SK-N-SH (cell line): Measurements from ENCODE around the gene KLHL26. TPM values are rescaled to one million over a fixed set of nuclear protein-coding genes. Genes with fewer than 3 reads are reported as not detected.

Experiments used
- CTCF ChIA-PET: fragments of 300-600, 350-600 bp; formaldehyde crosslinking; extraction: SDS; loops from one replicate; lab custom pipeline; 2021; lab: Yijun Ruan, JAX
- POLR2A ChIA-PET: fragments of 350-600 bp; sonication (Branson Sonifier 250); formaldehyde crosslinking; extraction: SDS; loops from one replicate; lab custom pipeline; 2020; ENCODE audit warnings: antibody characterized with exemption, inconsistent platforms; lab: Yijun Ruan, JAX
- DNase-seq: peaks from one replicate; pipeline ENCODE4 v3.0.0; 2012
- H2AFZ ChIP-seq: fragments of 200-600 bp; sonication (generic); 2 replicates; pipeline ENCODE4 v1.8.1; 2016; ENCODE audit warnings: antibody characterized with exemption, mild to moderate bottlenecking, low read depth
- H3F3A ChIP-seq: fragments of 200-600 bp; sonication (generic); replicated peaks from 2 replicates; pipeline ENCODE3; 2016; ENCODE audit warnings: antibody characterized with exemption, mild to moderate bottlenecking; ENCODE audit not compliant: insufficient read depth
- H3K27ac ChIP-seq, 2 experiments: fragments of 200-500 bp in 1 of 2; fragments of 200-600 bp in 1 of 2; sonication (Bioruptor generic) in 1 of 2; sonication (generic), shearing (Covaris generic) in 1 of 2; 2 replicates each; pipeline versions ENCODE4 v1.5.1 to v1.6.1; 2014 to 2016; ENCODE audit warnings: low read depth in 2 of 2, inconsistent platforms in 1 of 2, low read length in 1 of 2, mild to moderate bottlenecking in 1 of 2, mixed read lengths in 1 of 2
- H3K27me3 ChIP-seq: fragments of 200-600 bp; sonication (generic), shearing (Covaris generic); 2 replicates; pipeline ENCODE4 v1.6.1; 2016; ENCODE audit warnings: mixed run types; ENCODE audit not compliant: insufficient read depth
- H3K36me3 ChIP-seq, 2 experiments: fragments of 200-500 bp in 1 of 2; fragments of 200-600 bp in 1 of 2; sonication (Bioruptor generic) in 1 of 2; sonication (generic) in 1 of 2; replicated peaks in 1 of 2; 2 replicates each; pipeline versions ENCODE3 to v1.5.1; 2014 to 2016; ENCODE audit warnings: low read length in 1 of 2, mild to moderate bottlenecking in 1 of 2; ENCODE audit not compliant: insufficient read depth in 2 of 2, control insufficient read depth in 1 of 2
- H3K4me1 ChIP-seq, 2 experiments: fragments of 200-500 bp in 1 of 2; fragments of 200-600 bp in 1 of 2; sonication (Bioruptor generic) in 1 of 2; sonication (generic), shearing (Covaris generic) in 1 of 2; 2 replicates each; pipeline versions ENCODE4 v1.5.1 to v1.6.1; 2014 to 2016; ENCODE audit warnings: low read depth in 1 of 2, low read length in 1 of 2, mixed run types in 1 of 2; ENCODE audit not compliant: insufficient read depth in 2 of 2, control insufficient read depth in 1 of 2
- H3K4me2 ChIP-seq: fragments of 200-600 bp; sonication (generic), shearing (Covaris generic); 2 replicates; pipeline ENCODE4 v1.6.1; 2017; ENCODE audit warnings: mixed run types
- H3K4me3 ChIP-seq, 2 experiments: fragments of 200-500 bp in 1 of 2; fragments of 200-600 bp in 1 of 2; sonication (Bioruptor generic) in 1 of 2; sonication (generic), shearing (Covaris generic) in 1 of 2; 2 replicates each; pipeline versions ENCODE4 v1.5.1 to v1.8.1; 2014 to 2016; ENCODE audit warnings: low read depth in 2 of 2, inconsistent platforms in 1 of 2, low read length in 1 of 2, mild to moderate bottlenecking in 1 of 2, mixed read lengths in 1 of 2, moderate library complexity in 1 of 2
- H3K79me2 ChIP-seq: fragments of 200-600 bp; sonication (generic); 2 replicates; pipeline ENCODE4 v1.8.1; 2017; ENCODE audit warnings: mild to moderate bottlenecking; ENCODE audit not compliant: insufficient read depth
- H3K9ac ChIP-seq: fragments of 200-600 bp; sonication (generic); 2 replicates; pipeline ENCODE4 v1.6.1; 2017; ENCODE audit warnings: mixed run types
- H3K9me2 ChIP-seq: fragments of 200-600 bp; sonication (generic); 2 replicates; pipeline ENCODE4 v1.6.1; 2017; ENCODE audit warnings: mixed run types
- H3K9me3 ChIP-seq: fragments of 200-600 bp; sonication (generic); 2 replicates; pipeline ENCODE4 v1.6.1; 2017; ENCODE audit warnings: mixed run types, mild to moderate bottlenecking, moderate library complexity
- H4K20me1 ChIP-seq: fragments of 200-600 bp; sonication (generic); 2 replicates; pipeline ENCODE4 v1.6.1; 2017; ENCODE audit warnings: mild to moderate bottlenecking, mixed run types; ENCODE audit not compliant: insufficient read depth
- CHD2 ChIP-seq: fragments of 150-350 bp; IDR thresholded peaks from 2 replicates; pipeline ENCODE4 v1.6.1; 2018; ENCODE audit warnings: low read length; ENCODE audit not compliant: partially characterized antibody
- EZH2phosphoT487 ChIP-seq: fragments of 200-600 bp; sonication (generic); IDR thresholded peaks from 2 replicates; pipeline ENCODE4 v1.6.1; 2017; ENCODE audit warnings: low read depth, mixed run types, mild to moderate bottlenecking, antibody characterized with exemption, moderate library complexity, borderline replicate concordance
- FOSL2 ChIP-seq: IDR thresholded peaks from 2 replicates; pipeline ENCODE4 v1.4.0; 2012; ENCODE audit warnings: low read depth, mild to moderate bottlenecking, moderate library complexity, borderline replicate concordance
- FOXJ3 ChIP-seq: sonication (generic); formaldehyde crosslinking; IDR thresholded peaks from 2 replicates; pipeline ENCODE4 v1.5.1; 2020; ENCODE audit warnings: mild to moderate bottlenecking, missing genetic modification reagents
- FOXM1 ChIP-seq: IDR thresholded peaks from 2 replicates; pipeline ENCODE4 v1.4.0; 2012; ENCODE audit warnings: low read depth, mild to moderate bottlenecking
- GABPA ChIP-seq: IDR thresholded peaks from 2 replicates; pipeline ENCODE4 v1.4.0; 2012; ENCODE audit warnings: low read depth, mild to moderate bottlenecking
- JUND ChIP-seq: IDR thresholded peaks from 2 replicates; pipeline ENCODE4 v1.4.0; 2012
- MXI1 ChIP-seq: IDR thresholded peaks from 2 replicates; pipeline ENCODE4 v1.6.1; 2012; ENCODE audit warnings: mild to moderate bottlenecking, low read depth, low read length, improper control_type of control experiment
- NRF1 ChIP-seq: IDR thresholded peaks from 2 replicates; pipeline ENCODE4 v1.6.1; 2012; ENCODE audit warnings: low read depth, mild to moderate bottlenecking, low read length
- POLR2AphosphoS5 ChIP-seq: IDR thresholded peaks from 2 replicates; pipeline ENCODE4 v1.6.1; 2012; ENCODE audit warnings: low read depth, low read length
- RAD21 ChIP-seq: IDR thresholded peaks from 2 replicates; pipeline ENCODE4 v1.6.1; 2012; ENCODE audit warnings: mild to moderate bottlenecking, low read length
- RCOR1 ChIP-seq: fragments of 150-350 bp; IDR thresholded peaks from 2 replicates; pipeline ENCODE4 v1.6.1; 2017; ENCODE audit warnings: antibody characterized with exemption, low read length
- RFX5 ChIP-seq: IDR thresholded peaks from 2 replicates; pipeline ENCODE4 v1.6.1; 2012; ENCODE audit warnings: mild to moderate bottlenecking, improper control_type of control experiment, low read length
- RXRA ChIP-seq: IDR thresholded peaks from 2 replicates; pipeline ENCODE4 v1.4.0; 2012; ENCODE audit warnings: low read depth, mild to moderate bottlenecking, borderline replicate concordance
- SIN3A ChIP-seq: IDR thresholded peaks from 2 replicates; pipeline ENCODE4 v1.6.1; 2012; ENCODE audit warnings: low read depth, mild to moderate bottlenecking, low read length, moderate library complexity, borderline replicate concordance
- SMC3 ChIP-seq: IDR thresholded peaks from 2 replicates; pipeline ENCODE4 v1.6.1; 2012; ENCODE audit warnings: low read depth, low read length, improper control_type of control experiment
- TCF12 ChIP-seq: IDR thresholded peaks from 2 replicates; pipeline ENCODE4 v1.4.0; 2012
- TEAD4 ChIP-seq: IDR thresholded peaks from 2 replicates; pipeline ENCODE4 v1.4.0; 2012; ENCODE audit warnings: mild to moderate bottlenecking, borderline replicate concordance; ENCODE audit not compliant: insufficient read depth
- YY1 ChIP-seq: IDR thresholded peaks from 2 replicates; pipeline ENCODE4 v1.4.0; 2012; ENCODE audit warnings: low read depth, mild to moderate bottlenecking
- ZBTB33 ChIP-seq: IDR thresholded peaks from 2 replicates; pipeline ENCODE4 v1.4.0; 2012; ENCODE audit warnings: low read depth, borderline replicate concordance
- WGBS: methylation state at CpG from one replicate; pipeline ENCODE4 v1.1.6; 2017; ENCODE audit warnings: low lambda C conversion rate; 5-methylcytosine and 5-hydroxymethylcytosine counted together
- polyA plus RNA-seq, 3 experiments: library from polyadenylated mRNA; depleted of rRNA; stranded (reverse); fragments of >200 nt; gene quantifications; 2 replicates each; pipeline ENCODE4 v1.2.3, GENCODE V29; 2012
- TF ChIP-seq, protein P1 (sequence below): fragments of 150-350 bp; IDR thresholded peaks from 2 replicates; pipeline ENCODE4 v1.6.1; 2017; ENCODE audit warnings: antibody characterized with exemption, low read length, low read depth, borderline replicate concordance
- TF ChIP-seq, protein P2 (sequence below): IDR thresholded peaks from 2 replicates; pipeline ENCODE4; 2012
- TF ChIP-seq, protein P3 (sequence below): IDR thresholded peaks from 2 replicates; pipeline ENCODE4 v1.4.0; 2012; ENCODE audit warnings: low read depth
- TF ChIP-seq, protein P4 (sequence below): fragments of 200-600 bp; sonication (generic); IDR thresholded peaks from 2 replicates; pipeline ENCODE4 v1.6.1; 2017; ENCODE audit warnings: antibody characterized with exemption, mild to moderate bottlenecking, moderate library complexity

Gene KLHL26
- polyA plus RNA-seq, 1 of the 3 experiments (the other 2 are of a cell fraction): 4.6 TPM

DNA sequence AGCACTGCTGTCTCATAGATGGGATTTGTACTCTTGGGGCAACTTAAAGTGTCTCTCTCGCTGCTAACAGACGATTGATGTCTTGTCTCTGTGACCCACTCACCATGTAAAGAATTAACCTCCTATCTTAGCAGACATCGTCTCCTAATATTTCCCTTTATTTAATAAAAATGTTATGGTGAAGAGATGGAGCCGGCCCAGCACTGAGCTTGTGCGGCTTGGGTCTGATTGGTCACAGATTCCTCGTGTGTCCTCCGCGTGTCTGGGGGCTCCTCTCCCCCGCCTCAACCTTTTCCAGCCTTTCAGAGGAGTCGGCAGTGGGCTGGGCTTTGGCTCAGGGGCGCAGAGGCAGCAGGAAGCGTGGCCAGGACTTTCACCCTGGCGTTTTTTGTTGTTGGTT is 33.5 kb downstream of the KLHL26 start (continued):
- TF ChIP-seq SIN3A: no peak
- TF ChIP-seq, protein P1, sequence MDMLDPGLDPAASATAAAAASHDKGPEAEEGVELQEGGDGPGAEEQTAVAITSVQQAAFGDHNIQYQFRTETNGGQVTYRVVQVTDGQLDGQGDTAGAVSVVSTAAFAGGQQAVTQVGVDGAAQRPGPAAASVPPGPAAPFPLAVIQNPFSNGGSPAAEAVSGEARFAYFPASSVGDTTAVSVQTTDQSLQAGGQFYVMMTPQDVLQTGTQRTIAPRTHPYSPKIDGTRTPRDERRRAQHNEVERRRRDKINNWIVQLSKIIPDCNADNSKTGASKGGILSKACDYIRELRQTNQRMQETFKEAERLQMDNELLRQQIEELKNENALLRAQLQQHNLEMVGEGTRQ: no peak
- no peak for TF ChIP-seq FOXM1
- no peak for TF ChIP-seq TCF12
- TF ChIP-seq FOSL2: no peak
- TF ChIP-seq RXRA: no peak

GRCh38 chr19:18671303-18672043 is 34.6 kb downstream of the KLHL26 start:
- Histone ChIP-seq H3K4me2 (no peak overlapping the region), H4K20me1 (no peaks in the 10 kb centered on the region)
- TF ChIP-seq JUND (no peak), RFX5 (no peak), EZH2phosphoT487 (no peak), RAD21 (no peak), FOXJ3 (CRISPR knock-in tag) (no peak), ZBTB33 (no peak), MXI1 (no peak), SMC3 (no peak), POLR2AphosphoS5 (no peak), RCOR1 (no peak), NRF1 (no peak), FOXM1 (no peak), TEAD4 (no peak), FOSL2 (no peak), YY1 (no peak), CHD2 (no peak), GABPA (no peak)
- TF ChIP-seq, protein P2, sequence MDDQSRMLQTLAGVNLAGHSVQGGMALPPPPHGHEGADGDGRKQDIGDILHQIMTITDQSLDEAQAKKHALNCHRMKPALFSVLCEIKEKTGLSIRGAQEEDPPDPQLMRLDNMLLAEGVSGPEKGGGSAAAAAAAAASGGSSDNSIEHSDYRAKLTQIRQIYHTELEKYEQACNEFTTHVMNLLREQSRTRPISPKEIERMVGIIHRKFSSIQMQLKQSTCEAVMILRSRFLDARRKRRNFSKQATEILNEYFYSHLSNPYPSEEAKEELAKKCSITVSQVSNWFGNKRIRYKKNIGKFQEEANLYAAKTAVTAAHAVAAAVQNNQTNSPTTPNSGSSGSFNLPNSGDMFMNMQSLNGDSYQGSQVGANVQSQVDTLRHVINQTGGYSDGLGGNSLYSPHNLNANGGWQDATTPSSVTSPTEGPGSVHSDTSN: no peak
- TF ChIP-seq, protein P3, sequence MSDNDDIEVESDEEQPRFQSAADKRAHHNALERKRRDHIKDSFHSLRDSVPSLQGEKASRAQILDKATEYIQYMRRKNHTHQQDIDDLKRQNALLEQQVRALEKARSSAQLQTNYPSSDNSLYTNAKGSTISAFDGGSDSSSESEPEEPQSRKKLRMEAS: no peak
- TF ChIP-seq, protein P4, sequence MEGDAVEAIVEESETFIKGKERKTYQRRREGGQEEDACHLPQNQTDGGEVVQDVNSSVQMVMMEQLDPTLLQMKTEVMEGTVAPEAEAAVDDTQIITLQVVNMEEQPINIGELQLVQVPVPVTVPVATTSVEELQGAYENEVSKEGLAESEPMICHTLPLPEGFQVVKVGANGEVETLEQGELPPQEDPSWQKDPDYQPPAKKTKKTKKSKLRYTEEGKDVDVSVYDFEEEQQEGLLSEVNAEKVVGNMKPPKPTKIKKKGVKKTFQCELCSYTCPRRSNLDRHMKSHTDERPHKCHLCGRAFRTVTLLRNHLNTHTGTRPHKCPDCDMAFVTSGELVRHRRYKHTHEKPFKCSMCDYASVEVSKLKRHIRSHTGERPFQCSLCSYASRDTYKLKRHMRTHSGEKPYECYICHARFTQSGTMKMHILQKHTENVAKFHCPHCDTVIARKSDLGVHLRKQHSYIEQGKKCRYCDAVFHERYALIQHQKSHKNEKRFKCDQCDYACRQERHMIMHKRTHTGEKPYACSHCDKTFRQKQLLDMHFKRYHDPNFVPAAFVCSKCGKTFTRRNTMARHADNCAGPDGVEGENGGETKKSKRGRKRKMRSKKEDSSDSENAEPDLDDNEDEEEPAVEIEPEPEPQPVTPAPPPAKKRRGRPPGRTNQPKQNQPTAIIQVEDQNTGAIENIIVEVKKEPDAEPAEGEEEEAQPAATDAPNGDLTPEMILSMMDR: no peak
- TF ChIP-seq, all 33 proteins: peak for 0
- no peak for DNase-seq
- Histone ChIP-seq H3K27ac (no peak overlapping the region; a peak in 1 of 4 replicates), H3K4me1 (peaks cover 0 to 26% of the 10 kb centered on the region in 2 experiments; a peak in 2 of 4 replicates), H2AFZ (no peak overlapping the region), H3F3A (no peaks in the 10 kb centered on the region), H3K27me3 (no peaks in the 10 kb centered on the region), H3K79me2 (no peaks in the 10 kb centered on the region), H3K9me3 (no peaks in the 10 kb centered on the region), H3K4me3 (no peak overlapping the region), H3K36me3 (peaks cover 0 to 17% of the 10 kb centered on the region in 2 experiments), H3K9me2 (no peaks in the 10 kb centered on the region), H3K9ac (no peak overlapping the region)
- 87% methylated on average over 26 of the region's 35 CpGs for WGBS
- CTCF ChIA-PET: interaction anchor here (1.2 to 3.1 kb wide), 5 partner anchors 10 to 220 kb away, joined by 3 to 8 read pairs (median 6); partner anchors contain the start of gene TMEM59L
- POLR2A ChIA-PET: interaction anchor here (0.6 kb wide), 2 partner anchors 11 to 113 kb away, joined by 3 to 5 read pairs; no protein-coding TSS in a partner anchor
